ELR (cell line): ENCODE measurements around the gene DUOX1.

Source experiments
- DNase-seq: peaks from one replicate; pipeline ENCODE4 v3.0.0-alpha.2; 2015; ENCODE audit warnings: low read depth

Gene DUOX1

DNA sequence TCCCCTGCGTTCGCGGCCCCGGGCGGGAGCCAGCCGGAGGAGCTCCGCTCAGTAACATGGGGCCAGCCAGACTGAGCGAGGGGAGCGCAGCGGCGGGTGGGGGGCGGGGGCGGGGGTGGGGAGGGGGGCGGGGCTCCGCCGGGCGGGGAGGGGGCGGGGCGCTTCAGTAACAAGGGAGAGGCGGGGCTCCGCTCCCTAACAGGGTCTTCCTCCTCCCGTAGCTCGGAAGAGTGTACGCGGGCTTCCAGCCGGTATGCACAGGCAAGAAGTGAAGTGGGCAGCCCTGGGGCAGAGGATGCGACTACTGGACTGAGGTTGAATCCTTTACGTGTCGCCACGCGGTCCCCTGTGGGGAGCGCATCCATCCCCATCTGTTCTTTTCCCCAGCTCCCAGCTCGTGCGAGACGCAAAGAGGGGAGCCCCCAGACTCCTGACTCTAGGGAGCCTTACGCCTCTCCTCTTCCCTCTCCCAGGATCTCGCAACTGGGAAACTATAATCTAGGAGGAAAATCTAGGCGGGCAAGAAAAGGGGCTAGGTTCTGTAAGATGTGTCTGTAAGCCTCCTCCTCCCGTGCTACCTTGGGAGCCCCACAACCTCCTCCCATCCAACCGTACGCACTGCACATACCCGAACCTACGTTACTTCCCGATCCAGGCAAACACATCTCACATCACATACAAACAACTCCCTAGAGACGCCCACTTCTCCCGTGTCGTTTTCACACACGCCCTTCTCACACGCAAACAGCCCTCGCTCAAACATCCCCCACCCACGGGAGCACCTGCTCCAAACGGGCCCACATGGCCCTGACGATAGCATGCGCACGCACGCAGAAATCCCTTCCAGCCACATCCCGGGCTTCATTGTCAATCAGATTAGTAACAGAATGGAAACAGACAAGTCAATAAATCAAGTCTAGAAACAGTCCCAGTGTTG is 58.4 kb downstream of the DUOX1 start, which contains the start of gene SHF:
TSS of gene SHF (minus strand) at position 73 of the 937 bp plus-strand sequence. CDS start at position 58, 15 bp downstream.
- DNase-seq, result peak; percentile 37

DNA sequence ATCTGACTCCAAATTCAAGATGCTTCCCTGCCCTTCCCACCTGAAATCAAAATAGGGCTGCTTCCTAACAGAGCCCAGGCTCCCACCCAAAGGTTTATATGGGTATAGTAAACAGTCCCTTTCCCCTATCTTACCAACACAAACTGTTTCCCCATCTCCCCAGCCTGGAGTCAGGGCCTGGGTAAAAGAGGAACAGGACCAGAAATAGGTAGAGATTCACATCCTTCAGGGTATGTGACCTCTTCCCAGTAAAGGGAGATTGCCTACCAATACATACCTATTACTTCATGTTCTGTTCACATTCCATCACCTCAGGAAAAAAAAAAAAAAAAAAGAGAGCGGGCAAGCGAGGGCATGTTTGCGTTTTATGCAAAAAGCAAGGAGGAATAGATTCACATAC is 67.7 kb downstream of the DUOX1 start:
- DNase-seq, result no peak

DNA sequence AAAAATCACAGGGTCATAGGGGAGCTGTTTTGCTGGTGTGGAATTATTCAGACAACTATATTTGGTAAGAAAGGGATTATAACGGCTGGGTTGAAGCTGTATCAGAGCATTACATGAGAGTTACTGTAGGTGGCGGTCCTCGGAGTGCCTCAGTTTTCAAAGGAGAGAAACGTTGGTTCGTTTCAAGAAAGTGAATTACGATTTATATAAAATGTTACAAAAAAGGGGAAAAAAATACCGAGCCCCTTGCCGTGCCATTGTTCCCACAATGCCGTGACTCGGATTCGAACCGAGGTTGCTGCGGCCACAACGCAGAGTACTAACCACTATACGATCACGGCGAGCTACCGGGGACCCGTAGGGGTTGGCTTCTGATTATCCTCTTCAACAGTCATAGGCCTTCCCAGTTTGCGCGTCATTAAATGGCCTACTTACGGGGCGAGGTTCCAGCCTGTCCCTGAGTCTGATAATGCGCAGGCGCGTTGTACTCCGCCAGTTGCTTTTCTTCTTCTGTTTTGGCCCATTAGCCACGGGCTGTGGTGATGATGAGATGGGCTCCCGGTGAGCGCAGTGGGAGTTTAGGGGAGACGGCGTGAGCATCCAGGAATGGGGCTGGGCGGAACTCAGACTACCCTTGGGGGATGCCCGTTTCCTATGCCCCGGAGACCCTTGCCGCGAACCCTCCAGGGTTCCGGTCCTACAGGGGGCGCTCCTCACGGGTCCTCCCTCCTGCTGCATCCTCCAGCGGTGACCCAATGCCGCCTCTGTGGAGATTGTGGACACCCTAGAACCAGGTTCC is 68.7 kb downstream of the DUOX1 start:
- DNase-seq, result peak; percentile 92

DNA sequence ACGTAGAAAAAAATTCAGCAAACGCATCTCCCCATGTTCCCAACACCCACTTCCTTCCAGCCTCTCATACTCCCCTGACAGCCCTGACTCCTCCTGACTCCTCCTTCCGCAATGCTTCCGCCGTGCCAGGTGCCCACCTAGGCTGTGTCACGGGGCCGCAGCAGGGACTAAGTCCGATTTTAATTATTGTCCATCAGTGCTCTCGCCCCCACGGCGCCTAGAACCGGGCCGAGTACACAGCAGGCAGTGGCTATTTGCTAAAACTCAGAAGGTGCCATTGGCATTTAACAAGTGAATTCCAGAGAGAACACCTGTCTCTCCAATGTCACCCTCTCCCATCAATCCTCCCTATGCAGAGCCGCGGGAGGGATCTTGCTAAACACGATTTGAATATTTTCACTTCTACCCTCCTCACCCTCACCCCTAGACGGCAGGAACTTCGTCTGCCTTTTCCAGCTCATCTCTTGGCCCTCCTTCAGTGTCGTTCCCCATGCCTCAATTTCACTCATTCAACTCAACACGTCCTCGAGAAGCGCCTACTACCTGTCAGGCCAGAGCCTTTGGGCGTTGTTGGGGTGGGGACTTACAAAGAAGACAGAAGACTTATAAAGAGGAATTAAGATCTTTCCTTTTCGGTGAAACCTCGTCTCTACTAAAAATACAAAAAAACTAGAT is 69.5 kb downstream of the DUOX1 start:
- peak; percentile 37 for DNase-seq

DNA sequence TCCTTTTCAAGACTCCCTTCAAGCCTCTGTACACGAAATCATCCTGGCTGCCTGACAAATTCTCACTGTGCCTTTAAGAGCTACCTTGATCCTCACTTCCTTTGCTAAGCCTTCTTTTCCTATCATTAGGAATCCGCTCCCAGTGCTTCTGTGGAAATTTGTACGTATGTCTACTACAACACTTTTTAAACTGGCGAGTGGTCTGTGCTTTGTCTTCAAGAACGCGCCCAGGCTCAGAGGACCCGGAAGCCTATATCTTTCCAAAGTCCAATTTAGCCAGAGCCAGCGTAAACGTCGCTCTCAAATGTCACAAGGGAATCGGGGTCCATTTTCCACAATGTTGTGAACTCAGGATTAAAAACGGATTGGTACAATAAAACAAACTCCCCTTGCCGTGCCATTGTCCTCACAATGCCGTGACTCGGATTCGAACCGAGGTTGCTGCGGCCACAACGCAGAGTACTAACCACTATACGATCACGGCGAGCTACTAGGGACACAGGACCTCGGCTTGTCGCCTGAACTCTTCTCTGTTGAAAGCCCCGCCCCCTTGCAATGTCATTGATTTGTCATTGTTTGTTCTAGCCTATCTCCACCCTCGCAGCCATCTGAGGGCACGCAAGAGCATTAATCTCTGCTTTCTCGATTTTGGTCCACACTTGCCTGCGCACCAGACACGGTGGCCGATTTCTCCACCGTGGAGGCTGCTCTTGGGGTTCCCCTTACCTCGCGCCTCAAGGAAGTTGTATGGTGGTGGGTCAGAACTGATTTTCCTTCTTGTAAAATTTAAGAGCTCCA is 70.4 kb downstream of the DUOX1 start:
- DNase-seq, result peak; percentile 95

DNA sequence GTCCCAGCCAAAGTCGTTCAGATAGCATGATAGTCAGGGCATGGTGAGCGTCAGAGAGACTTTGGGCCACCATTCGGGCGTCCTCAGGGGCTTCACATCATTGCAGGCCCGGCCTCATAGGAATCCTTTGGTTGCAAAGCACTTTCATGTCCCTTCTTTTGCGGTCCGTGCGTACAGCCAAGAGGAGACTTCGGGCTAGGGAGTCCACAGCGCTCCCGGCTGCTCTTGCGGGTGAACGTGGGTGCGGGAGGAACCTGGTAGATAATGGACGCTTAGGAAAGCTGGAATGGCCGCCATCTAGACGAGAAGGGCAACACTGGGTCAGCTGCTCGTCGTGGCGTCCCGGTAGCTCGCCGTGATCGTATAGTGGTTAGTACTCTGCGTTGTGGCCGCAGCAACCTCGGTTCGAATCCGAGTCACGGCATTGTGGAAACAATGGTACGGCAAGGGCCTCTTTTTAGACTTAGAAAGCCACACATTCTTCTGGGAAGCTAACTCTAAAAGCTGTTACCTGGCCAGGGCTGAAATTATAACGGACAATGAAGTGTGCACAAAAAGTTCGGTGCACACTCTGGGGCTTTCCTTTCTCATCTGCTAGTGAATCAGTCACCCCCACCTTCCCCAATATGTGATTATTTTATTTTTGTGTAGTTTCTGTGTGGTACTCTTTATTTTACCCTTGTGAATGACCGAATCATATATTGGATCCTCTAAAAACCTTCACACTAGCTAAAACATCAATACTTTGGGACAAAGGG is 71.2 kb downstream of the DUOX1 start:
- peak; percentile 79 for DNase-seq

DNA sequence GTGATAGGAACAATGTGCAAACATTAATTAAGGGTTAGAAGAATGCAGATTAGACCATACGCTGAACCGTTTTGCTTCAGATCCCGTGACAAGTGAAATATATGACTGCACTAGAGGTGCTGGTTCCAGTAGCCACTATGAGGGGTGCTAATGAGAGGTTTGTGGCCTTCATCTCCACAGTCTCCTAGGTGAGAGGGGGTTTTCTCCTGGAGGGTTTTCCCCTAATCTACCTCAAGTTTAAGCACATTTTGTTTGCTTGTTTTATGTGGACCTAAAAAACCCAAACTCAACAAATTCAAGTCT is 71.7 kb downstream of the DUOX1 start:
- DNase-seq, result no peak

DNA sequence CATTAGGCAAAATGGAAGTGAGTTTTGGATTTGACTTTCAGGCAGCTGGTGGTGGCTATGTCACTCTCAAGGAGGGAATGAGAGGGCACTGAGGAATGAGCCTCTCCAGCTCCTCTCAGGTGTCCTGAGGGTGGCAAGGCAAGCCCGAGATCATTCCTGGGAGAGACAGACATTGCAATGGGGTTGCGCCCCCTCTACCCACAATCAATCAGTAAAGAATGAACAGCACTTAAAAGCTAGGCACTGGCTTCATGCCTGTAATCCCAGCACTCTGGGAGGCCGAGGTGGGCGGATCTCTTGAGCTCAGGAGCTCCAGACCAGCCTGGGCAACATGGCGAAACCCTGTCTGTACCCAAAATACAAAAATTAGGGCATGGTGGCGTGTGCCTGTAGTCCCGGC is 72.1 kb downstream of the DUOX1 start:
- no peak for DNase-seq

DNA sequence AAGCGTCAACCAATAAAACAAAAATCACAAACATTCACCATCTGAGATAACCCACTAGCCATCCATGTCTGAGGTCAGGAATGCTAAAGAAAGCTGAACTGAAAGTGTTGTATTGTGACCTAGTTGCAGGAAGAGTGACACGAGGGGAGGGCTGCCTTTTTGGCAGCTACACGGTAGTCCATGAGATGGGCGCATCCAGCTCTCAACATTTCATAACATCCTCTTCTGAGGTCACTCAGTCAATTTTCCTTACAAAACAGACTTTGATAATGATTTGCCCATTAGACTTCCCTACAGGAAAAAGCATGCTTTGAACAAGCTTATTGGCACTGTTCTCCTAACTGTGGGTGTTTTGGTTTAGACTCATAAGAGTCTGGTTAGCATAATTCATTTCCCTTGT is 73.4 kb downstream of the DUOX1 start:
- no peak for DNase-seq

DNA sequence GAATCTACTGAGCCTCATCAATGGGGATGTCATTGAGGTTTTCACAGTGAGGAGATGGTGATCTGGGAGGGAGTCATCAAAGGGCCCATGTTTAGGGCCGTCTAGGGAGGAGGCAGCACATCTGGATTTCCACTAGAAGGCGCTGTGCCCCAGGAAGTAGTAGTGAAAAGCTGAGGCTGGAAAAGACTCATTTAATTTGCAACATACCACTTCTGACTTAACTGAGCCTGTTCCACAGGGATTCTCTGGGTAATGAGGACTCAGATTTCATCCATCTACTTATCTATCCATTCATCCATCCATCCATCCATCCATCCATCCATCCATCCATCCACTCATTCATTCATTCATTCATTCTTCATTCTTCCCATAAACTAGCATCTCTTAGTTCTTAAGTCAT is 75.4 kb downstream of the DUOX1 start:
- peak; percentile 78 for DNase-seq

DNA sequence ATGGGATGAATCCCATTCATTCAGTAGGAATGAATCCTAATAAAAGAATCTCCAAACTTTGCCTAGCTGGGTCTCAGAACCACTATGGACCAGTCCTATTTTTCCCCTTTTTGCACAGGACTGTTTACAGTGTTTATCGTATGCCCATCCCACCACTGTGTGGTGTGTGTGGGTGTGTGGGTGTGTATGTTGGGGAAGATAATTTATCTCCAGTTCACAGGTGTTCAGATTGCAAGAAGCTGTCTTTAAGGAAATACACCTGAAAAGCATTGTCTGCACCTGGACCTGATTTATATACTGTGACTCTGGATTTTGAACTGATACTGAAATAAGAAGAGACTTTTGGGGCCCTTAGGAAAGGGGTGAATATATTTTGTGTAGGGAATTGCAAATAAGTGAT is 82.7 kb downstream of the DUOX1 start:
- DNase-seq, result no peak
